Fibroblast of lung (primary cell): ENCODE data around the gene NF2. TPM values are rescaled to one million over a fixed set of nuclear protein-coding genes. Genes with fewer than 3 reads are reported as not detected.
"Not testable (repeated sequence)": the region's sequence is repeated elsewhere in the genome, so short reads cannot be mapped to it uniquely, and the experiment has no call there.

Experiments
- DNase-seq, 2 donors: peaks; one replicate each; pipeline versions ENCODE4 v3.0.0 to v3.0.0-alpha.2; 2010; ENCODE audit warnings: low read depth in 2 of 2
- H2AFZ ChIP-seq: 2 replicates; pipeline ENCODE4 v1.5.1; 2012; ENCODE audit warnings: low read length, control low read depth, inconsistent platforms
- H3K27ac ChIP-seq: 2 replicates; pipeline ENCODE4 v1.5.1; 2011; ENCODE audit warnings: low read length, control low read depth; ENCODE audit not compliant: insufficient read depth
- H3K27me3 ChIP-seq: 2 replicates; pipeline ENCODE4 v1.5.1; 2011; ENCODE audit warnings: mild to moderate bottlenecking, low read length; ENCODE audit not compliant: control insufficient read depth, insufficient read depth
- H3K36me3 ChIP-seq: 2 replicates; pipeline ENCODE4 v1.5.1; 2011; ENCODE audit warnings: low read length; ENCODE audit not compliant: control insufficient read depth, insufficient read depth
- H3K4me1 ChIP-seq: 2 replicates; pipeline ENCODE4 v1.5.1; 2011; ENCODE audit warnings: low read length; ENCODE audit not compliant: control insufficient read depth, insufficient read depth; ENCODE audit errors: extremely low read depth
- H3K4me2 ChIP-seq: 2 replicates; pipeline ENCODE4 v1.5.1; 2011; ENCODE audit warnings: low read length, control low read depth; ENCODE audit not compliant: insufficient read depth; ENCODE audit errors: extremely low read depth
- H3K4me3 ChIP-seq, 4 experiments: fragments of 200-600 bp in 1 of 4; sonication (generic) in 1 of 4; replicated peaks in 1 of 4; 2 replicates each; pipeline ENCODE4 v1.5.1; 2011 to 2016; ENCODE audit warnings: low read length in 4 of 4, low read depth in 3 of 4, mild to moderate bottlenecking in 3 of 4, control low read depth in 2 of 4, inconsistent platforms in 1 of 4, mixed read lengths in 1 of 4; ENCODE audit not compliant: insufficient read depth in 1 of 4; ENCODE audit errors: control extremely low read depth in 1 of 4
- H3K79me2 ChIP-seq: 2 replicates; pipeline ENCODE4 v1.5.1; 2012; ENCODE audit warnings: mild to moderate bottlenecking, low read length, inconsistent platforms; ENCODE audit not compliant: control insufficient read depth, insufficient read depth
- H3K9ac ChIP-seq: 2 replicates; pipeline ENCODE4 v1.5.1; 2011; ENCODE audit warnings: mild to moderate bottlenecking, low read length, control low read depth; ENCODE audit not compliant: insufficient read depth
- H3K9me3 ChIP-seq: 2 replicates; pipeline ENCODE4 v1.5.1; 2012; ENCODE audit warnings: low read depth, low read length; ENCODE audit not compliant: control insufficient read depth, insufficient read depth
- H4K20me1 ChIP-seq: 2 replicates; pipeline ENCODE4 v1.5.1; 2011; ENCODE audit warnings: low read length; ENCODE audit not compliant: control insufficient read depth, insufficient read depth; ENCODE audit errors: extremely low read depth
- EZH2 ChIP-seq: IDR thresholded peaks from 2 replicates; pipeline ENCODE4 v1.5.1; 2012; ENCODE audit warnings: low read length, control low read depth, mild to moderate bottlenecking; ENCODE audit errors: missing control alignments
- polyA plus RNA-seq, 2 donors: library from polyadenylated mRNA; depleted of rRNA in 1 of 2; stranded (reverse) in 1 of 2; unstranded in 1 of 2; fragments of >200 nt; gene quantifications; 2 replicates each; pipeline ENCODE4 v1.2.1, GENCODE V29; 2011 to 2012; ENCODE audit warnings: missing spikeins in 1 of 2
- total RNA-seq: library from RNA; depleted of rRNA; stranded (reverse); fragments of >200 nt; gene quantifications from 2 replicates; pipeline ENCODE4 v1.2.1, GENCODE V29; 2014
- TF ChIP-seq, protein P1 (sequence below), 2 donors: IDR thresholded peaks in 1 of 2; conservative IDR thresholded peaks in 1 of 2; 1 replicate in 1 of 2; 2 replicates in 1 of 2; pipeline ENCODE4 v1.5.1; 2011 to 2012; ENCODE audit warnings: low read length in 2 of 2, control low read depth in 1 of 2, inconsistent platforms in 1 of 2, low read depth in 1 of 2, mild to moderate bottlenecking in 1 of 2

The NF2 gene
- total and polyA plus RNA-seq, 2 donors (not counting 1 experiment from before 2014, with no cell fraction given), result 55.5 to 80.9 TPM

GRCh38 chr22:29587938-29588699 is 15.3 kb upstream of the NF2 start:
- peak; percentile 73 to 92 for DNase-seq
- Histone ChIP-seq H3K27ac (no peak overlapping the region), H4K20me1 (no peaks in the 10 kb centered on the region), H3K9ac (no peak overlapping the region), H3K9me3 (no peaks in the 10 kb centered on the region), H2AFZ (no peak overlapping the region), H3K27me3 (no peaks in the 10 kb centered on the region), H3K4me2 (no peak overlapping the region), H3K4me1 (peaks cover 4% of the 10 kb centered on the region), H3K36me3 (no peaks in the 10 kb centered on the region), H3K4me3 (no peak overlapping the region), H3K79me2 (no peaks in the 10 kb centered on the region)
- TF ChIP-seq, protein P1, sequence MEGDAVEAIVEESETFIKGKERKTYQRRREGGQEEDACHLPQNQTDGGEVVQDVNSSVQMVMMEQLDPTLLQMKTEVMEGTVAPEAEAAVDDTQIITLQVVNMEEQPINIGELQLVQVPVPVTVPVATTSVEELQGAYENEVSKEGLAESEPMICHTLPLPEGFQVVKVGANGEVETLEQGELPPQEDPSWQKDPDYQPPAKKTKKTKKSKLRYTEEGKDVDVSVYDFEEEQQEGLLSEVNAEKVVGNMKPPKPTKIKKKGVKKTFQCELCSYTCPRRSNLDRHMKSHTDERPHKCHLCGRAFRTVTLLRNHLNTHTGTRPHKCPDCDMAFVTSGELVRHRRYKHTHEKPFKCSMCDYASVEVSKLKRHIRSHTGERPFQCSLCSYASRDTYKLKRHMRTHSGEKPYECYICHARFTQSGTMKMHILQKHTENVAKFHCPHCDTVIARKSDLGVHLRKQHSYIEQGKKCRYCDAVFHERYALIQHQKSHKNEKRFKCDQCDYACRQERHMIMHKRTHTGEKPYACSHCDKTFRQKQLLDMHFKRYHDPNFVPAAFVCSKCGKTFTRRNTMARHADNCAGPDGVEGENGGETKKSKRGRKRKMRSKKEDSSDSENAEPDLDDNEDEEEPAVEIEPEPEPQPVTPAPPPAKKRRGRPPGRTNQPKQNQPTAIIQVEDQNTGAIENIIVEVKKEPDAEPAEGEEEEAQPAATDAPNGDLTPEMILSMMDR (conservative IDR thresholded peaks at IDR 0.05 in 1 of 2, IDR thresholded peaks at IDR 0.05 in 1 of 2; ENCODE audit: low read depth in 1 of 2, low read length in 2 of 2), result no peak
- no peak for TF ChIP-seq EZH2

DNA sequence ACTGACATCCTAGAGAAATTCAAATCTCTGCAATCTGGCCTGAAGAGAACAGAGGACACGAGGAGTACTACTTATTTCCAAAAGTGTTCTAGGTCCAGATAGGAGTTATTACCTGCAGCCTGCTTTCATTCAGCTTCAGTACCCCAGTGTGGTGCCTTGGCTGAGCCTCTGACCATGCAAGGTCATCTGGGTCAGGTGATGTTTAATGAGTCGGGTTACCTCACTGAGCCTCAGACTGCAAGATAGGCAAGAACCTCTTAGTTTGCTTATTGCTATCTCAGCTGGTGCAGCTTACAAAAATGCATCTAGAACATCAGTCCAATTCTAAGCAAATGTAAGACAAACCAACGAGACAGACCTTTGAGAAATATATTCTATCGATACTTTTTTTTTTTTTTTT is 9.5 kb upstream of the NF2 start:
- Histone ChIP-seq H3K9ac (no peak overlapping the region), H3K36me3 (no peaks in the 10 kb centered on the region), H4K20me1 (no peaks in the 10 kb centered on the region), H3K4me1 (no peaks in the 10 kb centered on the region), H3K27me3 (no peaks in the 10 kb centered on the region), H3K27ac (no peak overlapping the region), H3K4me3 (no peak overlapping the region), H3K79me2 (no peaks in the 10 kb centered on the region), H2AFZ (no peak overlapping the region), H3K4me2 (no peak overlapping the region), H3K9me3 (no peaks in the 10 kb centered on the region)
- TF ChIP-seq EZH2, result no peak
- TF ChIP-seq, protein P1 (conservative IDR thresholded peaks at IDR 0.05 in 1 of 2, IDR thresholded peaks at IDR 0.05 in 1 of 2; ENCODE audit: low read depth in 1 of 2, low read length in 2 of 2), result no peak
- DNase-seq, result no peak

GRCh38 chr22:29594447-29594846 is 9.0 kb upstream of the NF2 start:
- H4K20me1 ChIP-seq, H3K36me3 ChIP-seq, H3K9ac ChIP-seq, H3K27ac ChIP-seq, H3K27me3 ChIP-seq, H3K4me2 ChIP-seq, H3K79me2 ChIP-seq, H3K4me1 ChIP-seq, H2AFZ ChIP-seq, DNase-seq, H3K9me3 ChIP-seq, H3K4me3 ChIP-seq: not testable (repeated sequence)
